GM19351 (cell line): Measurements from ENCODE around the gene CACNG4.

Experiments
- ATAC-seq: cut with Tn5 transposase; IDR thresholded peaks from one replicate; pipeline ENCODE4 v1.9.1; 2021; ENCODE audit warnings: mild to moderate bottlenecking, moderate library complexity; ENCODE audit not compliant: unreplicated experiment

The CACNG4 gene

DNA sequence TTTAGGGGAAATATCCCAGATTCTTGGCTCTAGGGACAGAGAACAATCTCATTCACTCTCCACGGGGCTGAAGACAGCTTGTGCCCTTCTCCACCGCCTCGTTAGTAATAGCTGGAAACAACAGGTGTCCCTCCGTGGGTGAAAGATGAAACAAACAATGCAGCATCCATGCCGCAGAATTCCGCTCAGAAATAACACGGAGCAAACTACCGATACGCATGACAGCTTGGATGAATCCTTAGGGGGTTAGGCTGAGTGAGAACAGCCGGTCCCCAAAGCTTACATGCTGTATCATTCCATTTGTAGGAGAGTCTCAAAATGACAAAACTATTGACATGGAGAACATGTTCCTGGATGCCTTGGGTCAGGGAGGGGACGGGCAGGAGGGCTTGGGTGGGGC, 50.5 kb downstream of the CACNG4 start:
- ATAC-seq = no peak

GRCh38 chr17:67016039-67016762, 51.7 kb downstream of the CACNG4 start:
- ATAC-seq = no peak

DNA sequence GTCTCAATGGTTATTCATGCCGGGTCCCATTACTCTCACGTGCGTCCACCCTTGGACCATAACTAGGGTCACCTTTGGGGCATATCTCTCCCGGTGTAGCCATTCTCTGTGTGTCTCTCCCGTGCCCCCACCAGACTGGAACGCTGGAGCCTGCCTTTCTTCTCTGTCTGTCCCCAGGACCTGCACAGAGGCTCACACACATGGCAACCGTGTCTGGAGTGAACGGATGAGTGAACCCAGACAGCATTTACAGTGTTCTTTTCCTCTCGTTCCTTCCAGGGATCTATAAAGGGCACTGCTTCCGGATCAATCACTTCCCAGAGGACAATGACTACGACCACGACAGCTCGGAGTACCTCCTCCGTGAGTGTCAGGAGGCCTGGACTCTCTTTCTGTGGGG, 53.4 kb downstream of the CACNG4 start:
- ATAC-seq = no peak

- no peak for ATAC-seq
Measured at GRCh38 chr17:67018471-67019434, 54.2 kb downstream of the CACNG4 start.

DNA sequence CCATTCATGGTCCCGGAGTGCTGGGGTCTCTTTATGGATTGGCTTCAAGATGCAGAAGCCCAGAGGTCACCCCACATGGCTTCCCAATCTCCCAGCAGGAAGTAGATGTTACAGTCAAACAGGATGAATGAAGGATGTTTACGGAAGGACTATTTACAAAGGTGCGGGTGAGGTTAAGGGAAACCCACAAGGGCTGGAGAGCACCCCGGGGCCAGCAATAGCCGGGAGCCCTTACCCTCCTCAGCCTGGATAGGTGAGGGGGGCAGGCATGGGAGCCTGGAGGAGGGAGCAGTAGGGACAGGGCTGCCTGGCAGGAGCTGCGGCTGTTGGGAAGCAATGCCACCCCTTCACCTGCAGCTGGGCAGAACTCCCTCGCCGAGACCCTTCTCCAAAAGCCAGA, 55.3 kb downstream of the CACNG4 start:
- no peak for ATAC-seq

- ATAC-seq = no peak
Measured at GRCh38 chr17:67020293-67020766, 55.8 kb downstream of the CACNG4 start.

- ATAC-seq = no peak
Measured at GRCh38 chr17:67021196-67021595, 56.7 kb downstream of the CACNG4 start.

GRCh38 chr17:67021743-67022450, 57.4 kb downstream of the CACNG4 start:
- ATAC-seq = no peak

GRCh38 chr17:67022451-67022810, 57.9 kb downstream of the CACNG4 start:
- ATAC-seq = no peak

DNA sequence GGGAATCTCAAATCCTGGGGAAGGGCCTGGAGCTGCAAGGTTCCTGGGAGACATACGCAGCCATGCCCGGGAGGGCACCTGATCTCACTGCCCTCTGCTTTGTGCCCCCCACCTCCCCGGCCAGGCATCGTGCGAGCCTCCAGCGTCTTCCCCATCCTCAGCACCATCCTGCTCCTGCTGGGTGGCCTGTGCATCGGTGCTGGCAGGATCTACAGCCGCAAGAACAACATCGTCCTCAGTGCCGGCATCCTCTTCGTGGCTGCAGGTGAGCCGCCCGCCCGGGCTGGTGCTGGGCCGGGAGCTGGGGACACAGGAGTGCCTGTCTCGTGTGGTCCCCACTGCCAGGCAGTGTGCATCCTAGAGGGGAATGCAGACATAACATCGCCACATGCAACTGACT, 60.2 kb downstream of the CACNG4 start:
- no peak for ATAC-seq

GRCh38 chr17:67025216-67025792, 60.8 kb downstream of the CACNG4 start:
- ATAC-seq = no peak

GRCh38 chr17:67026341-67026740, 61.8 kb downstream of the CACNG4 start:
- no peak for ATAC-seq

- ATAC-seq = no peak
Measured at GRCh38 chr17:67027031-67027628, 62.6 kb downstream of the CACNG4 start.

- ATAC-seq = no peak
Measured at GRCh38 chr17:67030641-67031040, 66.1 kb downstream of the CACNG4 start.

DNA sequence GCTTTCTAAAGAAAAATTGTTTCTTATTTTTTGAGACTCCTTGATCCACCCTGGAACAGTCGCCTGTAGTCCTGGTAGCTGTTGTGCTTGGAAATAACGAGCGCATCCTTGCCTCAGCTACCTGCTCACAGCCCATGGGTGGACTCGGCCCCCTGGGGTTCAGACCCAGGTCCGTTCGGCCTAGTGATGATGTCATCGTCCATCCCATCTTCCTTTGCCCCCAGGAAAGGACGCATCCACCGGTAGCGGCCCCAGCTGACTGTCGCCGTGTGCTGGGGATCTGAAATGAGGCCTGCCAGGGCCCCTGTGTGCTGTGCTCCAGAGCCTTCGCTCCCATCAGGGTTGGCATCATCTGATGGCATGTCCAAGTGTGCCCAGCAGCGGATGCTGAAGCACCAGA, 67.9 kb downstream of the CACNG4 start:
- no peak for ATAC-seq

DNA sequence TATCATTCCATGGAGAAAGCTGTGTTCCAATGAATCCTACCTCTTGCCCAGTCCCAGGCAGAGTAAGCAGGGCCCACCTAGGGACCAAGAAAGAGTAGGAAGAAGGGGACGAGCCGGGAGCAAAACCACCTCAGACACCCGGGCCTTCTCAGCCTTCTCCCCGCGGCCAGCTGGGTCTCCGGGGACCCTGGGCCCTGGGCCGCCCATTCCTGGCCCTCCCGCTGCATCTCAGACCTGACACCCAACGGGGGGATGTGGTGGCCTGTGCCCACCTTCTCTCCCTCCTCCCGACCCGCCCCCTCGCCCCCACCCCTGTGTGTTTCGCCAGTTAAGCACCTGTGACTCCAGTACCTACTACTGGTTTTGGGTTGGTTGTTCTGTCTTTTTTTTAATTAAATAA, 68.5 kb downstream of the CACNG4 start:
- no peak for ATAC-seq

DNA sequence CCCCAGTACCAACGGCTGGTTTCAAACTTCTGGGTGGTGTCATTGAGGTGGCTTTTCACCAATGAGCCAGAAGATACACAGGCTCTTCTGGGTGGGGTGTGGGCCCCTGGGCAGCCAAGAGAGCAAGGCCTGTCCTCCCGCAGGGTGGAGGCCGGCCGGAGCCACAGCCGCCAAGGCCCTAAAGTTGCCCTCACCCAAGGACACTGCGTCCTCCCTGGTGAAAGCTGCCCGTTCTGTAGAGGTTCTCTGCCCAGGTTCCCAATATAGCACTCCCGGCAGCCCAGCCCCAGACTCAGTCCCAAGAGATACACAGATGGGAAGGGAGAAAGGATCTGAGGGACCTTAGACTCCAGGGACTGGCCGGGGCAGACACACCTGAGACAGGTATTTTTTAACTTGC, 69.1 kb downstream of the CACNG4 start:
- no peak for ATAC-seq

GRCh38 chr17:67035131-67036083, 70.9 kb downstream of the CACNG4 start:
- ATAC-seq = peak; percentile 85

- ATAC-seq = no peak
Measured at GRCh38 chr17:67038861-67039365, 74.4 kb downstream of the CACNG4 start.
